HepG2 (cell line): Measurements from ENCODE around the gene SLC24A4. TPM values are rescaled to one million over a fixed set of nuclear protein-coding genes. Genes with fewer than 3 reads are reported as not detected.

Experiments
- BCL6 ChIP-seq: IDR thresholded peaks from 2 replicates; pipeline ENCODE4 v1.6.1; 2016; ENCODE audit warnings: missing genetic modification reagents, missing compliant biosample characterization
- JUNB ChIP-seq: sonication (generic); formaldehyde crosslinking; IDR thresholded peaks from 2 replicates; pipeline ENCODE4 v1.8.0; 2022; ENCODE audit warnings: missing genetic modification reagents, mild to moderate bottlenecking, borderline replicate concordance
- MEIS1 ChIP-seq: sonication (generic); formaldehyde crosslinking; IDR thresholded peaks from 2 replicates; pipeline ENCODE4 v1.9.0; 2021; ENCODE audit warnings: mild to moderate bottlenecking, missing genetic modification reagents, moderate library complexity, borderline replicate concordance
- MZF1 ChIP-seq: sonication (generic); formaldehyde crosslinking; IDR thresholded peaks from 2 replicates; pipeline ENCODE4 v1.8.1; 2023; ENCODE audit warnings: mild to moderate bottlenecking, missing genetic modification reagents, borderline replicate concordance
- TEAD2 ChIP-seq: sonication (generic); formaldehyde crosslinking; IDR thresholded peaks from 2 replicates; pipeline ENCODE4 v1.9.0; 2021; ENCODE audit warnings: missing genetic modification reagents
- ZNF142 ChIP-seq: sonication (generic); formaldehyde crosslinking; IDR thresholded peaks from 2 replicates; pipeline ENCODE4 v1.4.0; 2020; ENCODE audit warnings: missing genetic modification reagents
- ZNF543 ChIP-seq: sonication (generic); formaldehyde crosslinking; IDR thresholded peaks from 2 replicates; pipeline ENCODE4 v1.4.0; 2020; ENCODE audit warnings: mild to moderate bottlenecking, missing genetic modification reagents
- ZSCAN31 ChIP-seq: sonication (generic); formaldehyde crosslinking; IDR thresholded peaks from 2 replicates; pipeline ENCODE4 v1.5.0; 2020; ENCODE audit warnings: low read depth, mild to moderate bottlenecking, missing genetic modification reagents
- polyA plus RNA-seq, 8 experiments: library from polyadenylated mRNA; depleted of rRNA in 3 of 8; stranded (reverse) in 7 of 8; unstranded in 1 of 8; fragments of >200 nt; fragmentation: Illumina TruSeq in 4 of 8; extraction: Trizol in 4 of 8; gene quantifications; 2 replicates each; pipeline versions ENCODE4 v1.2.1 to v1.2.3, GENCODE V29; 2011 to 2016; ENCODE audit warnings: low read depth in 4 of 8, missing spikeins in 1 of 8, mixed read lengths in 1 of 8; ENCODE audit not compliant: insufficient read depth in 1 of 8
- total RNA-seq, 5 experiments: library from RNA; depleted of rRNA; stranded (reverse); fragments of >200 nt; fragmentation: Illumina TruSeq; extraction: Trizol; gene quantifications; 2 replicates each; pipeline ENCODE4 v1.2.3, GENCODE V29; 2016; ENCODE audit warnings: low read depth in 1 of 5

SLC24A4 gene
- total and polyA plus RNA-seq, 2 of the 13 experiments (the other 11 are each of a cell fraction or from before 2014, with no cell fraction given), result not detected

GRCh38 chr14:92398888-92399636, 76.1 kb downstream of the SLC24A4 start (continued):
- TF ChIP-seq TEAD2 (CRISPR knock-in tag) (no peak), ZNF543 (CRISPR knock-in tag) (no peak), ZSCAN31 (CRISPR knock-in tag) (no peak), ZNF142 (CRISPR knock-in tag) (no peak), BCL6 (no peak), MZF1 (CRISPR knock-in tag) (no peak), MEIS1 (CRISPR knock-in tag) (no peak), JUNB (CRISPR knock-in tag) (no peak)
- TF ChIP-seq, all 625 proteins: peak for 0
